SK-N-MC (cell line): ENCODE results near the gene RBP2.

Source experiments
- EZH2 ChIP-seq: fragments of 200-600 bp; sonication (generic); IDR thresholded peaks from one replicate; pipeline ENCODE4 v1.6.1; 2017; ENCODE audit warnings: antibody characterized with exemption
- FOXP2 ChIP-seq: optimal IDR thresholded peaks from 2 replicates; pipeline ENCODE3; 2011; ENCODE audit warnings: mild to moderate bottlenecking, moderate library complexity; ENCODE audit not compliant: insufficient read depth; ENCODE audit errors: extremely low read length, control extremely low read depth
- POLR2AphosphoS5 ChIP-seq: IDR thresholded peaks from 2 replicates; pipeline ENCODE4 v1.6.1; 2012; ENCODE audit warnings: mild to moderate bottlenecking, low read depth, low read length, borderline replicate concordance

- TF ChIP-seq POLR2AphosphoS5, result no peak
- TF ChIP-seq EZH2, result no peak
- no peak for TF ChIP-seq FOXP2
These were observed 53.1 kb downstream of the RBP2 start for GRCh38 chr3:139423232-139423631.
